T47D (cell line): Measurements from ENCODE around the gene RNF40.

Experiments
- DNase-seq, 2 experiments: peaks; one replicate each; pipeline versions ENCODE4 v3.0.0 to v3.0.0-alpha.2; 2011 to 2012; ENCODE audit warnings: low read depth in 1 of 2, low spot score in 1 of 2
- JUND ChIP-seq: IDR thresholded peaks from 2 replicates; pipeline ENCODE4 v1.6.1; 2012; ENCODE audit warnings: low read depth
- in situ Hi-C: cut with HindIII; loops from 2 replicates; pipeline ENCODE4 v1.10.0; 2016; ENCODE audit warnings: low sequenced_read_pairs, low pct_unique_long_range_greater_than_20kb

Gene RNF40

GRCh38 chr16:30761928-30762902 lies at the start of gene RNF40, which contains the start of gene CFAP119:
TSS of gene RNF40 (plus strand) at chr16:30762322. CDS start at chr16:30762546, 224 bp downstream.
TSS of gene CFAP119 (minus strand) at chr16:30762062. CDS start at chr16:30761748, 314 bp downstream.
- peak; percentile 99 for DNase-seq
- no peak for TF ChIP-seq JUND
- in situ Hi-C loops, result no loop called here

GRCh38 chr16:30715750-30716445 lies 46.2 kb upstream of the RNF40 start:
- in situ Hi-C loops, result no loop called here
- DNase-seq, result no peak
- no peak for TF ChIP-seq JUND

GRCh38 chr16:30720086-30720485 lies 42.0 kb upstream of the RNF40 start:
- no peak for TF ChIP-seq JUND
- no peak for DNase-seq
- in situ Hi-C loops, result no loop called here

- in situ Hi-C loops, result no loop called here
- DNase-seq, result no peak
- TF ChIP-seq JUND, result no peak
Measured at GRCh38 chr16:30720694-30721093, 41.4 kb upstream of the RNF40 start.

GRCh38 chr16:30721167-30721566 lies 41.0 kb upstream of the RNF40 start:
- in situ Hi-C loops, result no loop called here
- TF ChIP-seq JUND, result no peak
- DNase-seq, result no peak

- no peak for TF ChIP-seq JUND
- in situ Hi-C loops, result no loop called here
- no peak for DNase-seq
Measured at GRCh38 chr16:30721606-30722005, 40.5 kb upstream of the RNF40 start.

GRCh38 chr16:30722443-30722842 lies 39.7 kb upstream of the RNF40 start:
- in situ Hi-C loops, result no loop called here
- no peak for TF ChIP-seq JUND
- DNase-seq, result no peak

- TF ChIP-seq JUND, result no peak
- in situ Hi-C loops, result no loop called here
- no peak for DNase-seq
Measured at GRCh38 chr16:30722916-30723315, 39.2 kb upstream of the RNF40 start.

- in situ Hi-C loops, result no loop called here
- TF ChIP-seq JUND, result no peak
- DNase-seq, result no peak
Measured at GRCh38 chr16:30723725-30724355, 38.3 kb upstream of the RNF40 start.

GRCh38 chr16:30724641-30725417 lies 37.3 kb upstream of the RNF40 start:
- in situ Hi-C loops, result no loop called here
- DNase-seq, result no peak
- TF ChIP-seq JUND, result no peak

GRCh38 chr16:30725418-30725792 lies 36.7 kb upstream of the RNF40 start:
- no peak for TF ChIP-seq JUND
- in situ Hi-C loops, result no loop called here
- no peak for DNase-seq

GRCh38 chr16:30728321-30728720 lies 33.8 kb upstream of the RNF40 start:
- DNase-seq, result no peak
- in situ Hi-C loops, result no loop called here
- TF ChIP-seq JUND, result no peak
